EL (cell line): ENCODE data around the gene SOX5.
"Not testable (repeated sequence)": the region's sequence is repeated elsewhere in the genome, so short reads cannot be mapped to it uniquely, and the experiment has no call there.

Experiments used
- DNase-seq: peaks from one replicate; pipeline ENCODE4 v3.0.0-alpha.2; 2016

The SOX5 gene

GRCh38 chr12:23752245-23752644 is 197.2 kb downstream of the SOX5 start:
- DNase-seq, result no peak

GRCh38 chr12:23751641-23752040 is 197.8 kb downstream of the SOX5 start:
- no peak for DNase-seq

- no peak for DNase-seq
Observed at GRCh38 chr12:23750923-23751322, 198.5 kb downstream of the SOX5 start.

- DNase-seq, result no peak
Observed at GRCh38 chr12:23744696-23745095, 204.8 kb downstream of the SOX5 start.

- no peak for DNase-seq
Observed at GRCh38 chr12:23742574-23742973, 206.9 kb downstream of the SOX5 start.

- DNase-seq, result no peak
Observed at GRCh38 chr12:23731493-23731892, 218.0 kb downstream of the SOX5 start.

GRCh38 chr12:23731035-23731434 is 218.4 kb downstream of the SOX5 start:
- DNase-seq, result no peak

- DNase-seq, result no peak
Observed at GRCh38 chr12:23729359-23729758, 220.1 kb downstream of the SOX5 start.

GRCh38 chr12:23726646-23727045 is 222.8 kb downstream of the SOX5 start:
- no peak for DNase-seq

- no peak for DNase-seq
Observed at GRCh38 chr12:23722655-23723054, 226.8 kb downstream of the SOX5 start.

GRCh38 chr12:23721268-23721667 is 228.2 kb downstream of the SOX5 start:
- no peak for DNase-seq

GRCh38 chr12:23719493-23719892 is 230.0 kb downstream of the SOX5 start:
- no peak for DNase-seq

- not testable (repeated sequence) for DNase-seq
Observed at GRCh38 chr12:23710361-23710760, 239.1 kb downstream of the SOX5 start.

- DNase-seq, result no peak
Observed at GRCh38 chr12:23708185-23708837, 241.2 kb downstream of the SOX5 start.

GRCh38 chr12:23707270-23707669 is 242.2 kb downstream of the SOX5 start:
- DNase-seq, result no peak

- no peak for DNase-seq
Observed at GRCh38 chr12:23704992-23705943, 244.2 kb downstream of the SOX5 start.

- DNase-seq, result no peak
Observed at GRCh38 chr12:23703051-23703450, 246.4 kb downstream of the SOX5 start.

- DNase-seq, result no peak
Observed at GRCh38 chr12:23699031-23699430, 250.4 kb downstream of the SOX5 start.

- no peak for DNase-seq
Observed at GRCh38 chr12:23694920-23695319, 254.6 kb downstream of the SOX5 start.

- DNase-seq, result no peak
Observed at GRCh38 chr12:23694307-23694706, 255.2 kb downstream of the SOX5 start.

- DNase-seq, result no peak
Observed at GRCh38 chr12:23687947-23688346, 261.5 kb downstream of the SOX5 start.

GRCh38 chr12:23686095-23686494 is 263.4 kb downstream of the SOX5 start:
- DNase-seq, result no peak

- DNase-seq, result no peak
Observed at GRCh38 chr12:23684121-23684520, 265.3 kb downstream of the SOX5 start.

GRCh38 chr12:23681237-23681636 is 268.2 kb downstream of the SOX5 start:
- DNase-seq, result no peak
